ENCODE measurements around the gene MACROD2. TPM values are rescaled to one million over a fixed set of nuclear protein-coding genes. Genes with fewer than 3 reads are reported as not detected.
A peak's percentile ranks its signal among the peaks of the same experiment; 100 is the strongest.

The MACROD2 gene
- total RNA-seq, 2 donors from 2014 or later, result 0.95 to 4.2 TPM

DNA sequence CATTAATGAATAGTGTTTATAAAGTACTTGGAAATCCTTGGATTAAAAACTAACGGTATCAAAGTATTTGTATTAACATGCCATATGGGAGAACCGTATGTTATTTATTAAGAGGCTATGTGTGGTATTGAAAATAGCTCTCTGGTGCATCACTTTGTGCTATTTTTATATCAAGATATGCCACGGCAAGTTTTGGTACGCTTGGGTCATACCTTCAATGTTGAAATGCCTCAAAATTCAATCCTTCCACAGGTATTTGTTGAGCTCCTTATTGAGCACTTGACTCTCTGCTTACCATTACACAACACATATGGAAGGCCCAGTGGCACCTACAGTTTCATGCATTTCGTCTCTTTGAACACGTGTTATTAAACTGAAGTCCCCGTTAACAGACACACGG is 1930.1 kb downstream of the MACROD2 start:
- Histone ChIP-seq H3K9me3 (no peaks in the 10 kb centered on the region), H3K27me3 (replicated peaks; ENCODE audit: insufficient read depth) (no peaks in the 10 kb centered on the region), H3K4me1 (ENCODE audit: control insufficient read depth in 1 of 2, low read depth in 2 of 2) (peaks cover 0 to 4% of the 10 kb centered on the region in 2 donors), H3K27ac (no peak overlapping the region), H3K4me3 (no peak overlapping the region), H3K36me3 (no peaks in the 10 kb centered on the region)
- DNase-seq (ENCODE audit: low spot score), result no peak
- ATAC-seq (ENCODE audit: insufficient number of reproducible peaks, low FRiP score, low read depth), result no peak
- TF ChIP-seq CTCF (IDR thresholded peaks at IDR 0.05), result no peak

DNA sequence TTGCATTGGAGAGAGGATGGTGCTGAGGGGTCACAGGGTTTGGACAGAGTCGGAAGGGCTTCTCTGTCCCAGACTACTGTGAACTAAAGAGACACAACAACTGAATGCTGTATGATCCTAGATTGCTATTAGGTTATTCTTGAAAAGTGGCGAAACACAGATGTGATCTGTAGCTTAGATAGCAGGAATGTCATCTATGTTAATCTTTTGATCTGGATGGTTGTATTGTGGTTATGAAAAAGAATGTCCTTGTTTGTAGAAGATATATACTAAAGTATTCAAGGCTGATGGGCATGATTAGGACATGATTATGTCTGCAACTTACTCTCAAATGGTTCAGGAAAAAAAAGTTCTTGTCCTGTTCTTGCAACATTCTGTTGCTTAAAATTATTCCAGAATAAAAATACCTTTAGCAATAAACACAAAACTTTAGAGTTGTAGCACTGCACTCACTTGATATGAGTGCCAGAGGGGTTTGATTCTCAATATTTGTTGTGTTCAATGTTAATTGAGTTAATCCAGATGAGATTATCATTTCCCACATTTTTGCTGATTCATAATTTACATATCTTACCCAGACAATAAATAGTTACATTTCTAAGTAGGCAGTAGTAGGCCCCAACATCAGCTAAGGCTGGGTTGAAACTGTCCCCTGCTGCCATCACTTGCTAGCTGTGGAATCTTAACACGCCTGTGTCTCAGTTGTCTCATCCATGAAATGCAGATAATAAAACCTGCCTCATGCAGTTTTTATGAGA is 1932.8 kb downstream of the MACROD2 start:
- ATAC-seq (ENCODE audit: insufficient number of reproducible peaks, low FRiP score, low read depth) (no peak), DNase-seq (ENCODE audit: low spot score) (no peak)
- no peak for TF ChIP-seq CTCF (IDR thresholded peaks at IDR 0.05)
- peaks cover 0 to 16% of the 10 kb centered on the region in 2 donors for H3K4me1 ChIP-seq (ENCODE audit: control insufficient read depth in 1 of 2, low read depth in 2 of 2)
- H3K27ac ChIP-seq, result no peak overlapping the region
- H3K27me3 ChIP-seq (replicated peaks; ENCODE audit: insufficient read depth), result no peaks in the 10 kb centered on the region
- no peaks in the 10 kb centered on the region for H3K36me3 ChIP-seq
- H3K9me3 ChIP-seq, result no peaks in the 10 kb centered on the region
- no peak overlapping the region for H3K4me3 ChIP-seq

DNA sequence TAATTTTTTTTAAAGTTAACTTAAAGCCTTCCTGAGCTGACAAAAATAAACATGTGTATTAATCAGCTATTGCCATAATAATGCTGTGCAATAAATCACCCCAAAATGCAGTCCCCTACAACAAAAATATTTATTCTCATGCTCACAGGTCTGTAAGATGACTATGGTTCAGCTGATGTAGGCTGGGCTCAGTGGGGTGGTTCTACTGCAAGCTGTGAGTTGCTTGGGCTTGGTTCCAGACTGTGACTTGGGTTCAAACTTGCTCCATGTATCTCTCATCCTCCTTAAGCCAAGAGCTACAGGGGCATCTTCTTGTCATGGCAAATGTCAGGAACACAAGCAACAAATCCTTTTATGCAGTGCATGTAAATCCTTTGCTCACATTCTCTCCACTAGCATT is 1933.6 kb downstream of the MACROD2 start:
- H3K4me1 ChIP-seq (ENCODE audit: control insufficient read depth in 1 of 2, low read depth in 2 of 2), result peaks cover 0 to 16% of the 10 kb centered on the region in 2 donors
- ATAC-seq (ENCODE audit: insufficient number of reproducible peaks, low FRiP score, low read depth) (no peak), DNase-seq (ENCODE audit: low spot score) (no peak)
- no peak overlapping the region for H3K27ac ChIP-seq
- no peak for TF ChIP-seq CTCF (IDR thresholded peaks at IDR 0.05)
- no peak overlapping the region for H3K4me3 ChIP-seq
- no peaks in the 10 kb centered on the region for H3K27me3 ChIP-seq (replicated peaks; ENCODE audit: insufficient read depth)
- H3K36me3 ChIP-seq, result no peaks in the 10 kb centered on the region
- H3K9me3 ChIP-seq, result no peaks in the 10 kb centered on the region

- H3K4me3 ChIP-seq, result peak overlapping the region; percentile 16
- TF ChIP-seq CTCF (IDR thresholded peaks at IDR 0.05), result peak; percentile 57
- no peak for DNase-seq (ENCODE audit: low spot score)
- H3K27me3 ChIP-seq (replicated peaks; ENCODE audit: insufficient read depth), result no peaks in the 10 kb centered on the region
- H3K4me1 ChIP-seq (ENCODE audit: control insufficient read depth in 1 of 2, low read depth in 2 of 2), result peaks cover 0 to 16% of the 10 kb centered on the region in 2 donors
- peak; percentile 59 for ATAC-seq (ENCODE audit: insufficient number of reproducible peaks, low FRiP score, low read depth)
- no peaks in the 10 kb centered on the region for H3K36me3 ChIP-seq
- no peaks in the 10 kb centered on the region for H3K9me3 ChIP-seq
- H3K27ac ChIP-seq, result peak overlapping the region in 1 of 2 donors; percentile 7
These were observed 1935.3 kb downstream of the MACROD2 start for GRCh38 chr20:15930311-15931305.

DNA sequence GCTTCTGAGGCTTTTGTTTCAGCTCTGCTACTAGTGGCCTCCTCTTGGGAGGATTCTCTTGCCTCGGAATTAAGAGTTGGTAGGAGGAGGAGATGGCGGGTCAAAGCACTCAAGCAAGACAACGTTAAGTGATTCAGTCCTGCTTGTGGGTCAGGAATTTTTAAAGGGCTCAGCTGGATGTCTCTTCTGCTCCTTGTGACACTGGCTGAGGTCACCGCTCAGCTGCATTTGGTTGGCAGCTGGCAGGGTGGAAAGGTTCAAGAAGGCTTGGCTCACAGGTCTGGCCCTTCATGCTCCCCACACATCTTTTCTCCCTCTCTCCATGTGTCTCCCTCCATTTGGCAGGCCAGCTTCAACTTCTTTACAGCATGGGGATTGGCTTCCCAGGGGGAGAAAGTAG is 1936.6 kb downstream of the MACROD2 start:
- peaks cover 0 to 16% of the 10 kb centered on the region in 2 donors for H3K4me1 ChIP-seq (ENCODE audit: control insufficient read depth in 1 of 2, low read depth in 2 of 2)
- H3K27ac ChIP-seq, result no peak overlapping the region
- H3K27me3 ChIP-seq (replicated peaks; ENCODE audit: insufficient read depth), result no peaks in the 10 kb centered on the region
- H3K36me3 ChIP-seq, result no peaks in the 10 kb centered on the region
- TF ChIP-seq CTCF (IDR thresholded peaks at IDR 0.05), result no peak
- ATAC-seq (ENCODE audit: insufficient number of reproducible peaks, low FRiP score, low read depth), result no peak
- H3K4me3 ChIP-seq, result no peak overlapping the region
- no peaks in the 10 kb centered on the region for H3K9me3 ChIP-seq
- no peak for DNase-seq (ENCODE audit: low spot score)
